IPS-NIHi7 (cell line): ENCODE results near the gene AASS.

ENCODE experiments used
- DNase-seq: peaks from one replicate; pipeline ENCODE4 v3.0.0; 2012; ENCODE audit warnings: mixed read lengths; ENCODE audit errors: extremely low spot score

The AASS gene

GRCh38 chr7:122118757-122119156 lies 25.3 kb downstream of the AASS start:
- DNase-seq, result no peak

GRCh38 chr7:122103064-122103463 lies 41.0 kb downstream of the AASS start:
- DNase-seq, result no peak

- DNase-seq, result no peak
Measured at GRCh38 chr7:122100021-122100420, 44.0 kb downstream of the AASS start.

- no peak for DNase-seq
Measured at GRCh38 chr7:122095642-122096041, 48.4 kb downstream of the AASS start.

- no peak for DNase-seq
Measured at GRCh38 chr7:122094549-122094948, 49.5 kb downstream of the AASS start.

GRCh38 chr7:122092964-122093797 lies 50.9 kb downstream of the AASS start:
- peak; percentile 65 for DNase-seq

GRCh38 chr7:122082670-122083069 lies 61.4 kb downstream of the AASS start:
- no peak for DNase-seq

GRCh38 chr7:122082160-122082559 lies 61.9 kb downstream of the AASS start:
- DNase-seq, result no peak

- no peak for DNase-seq
Measured at GRCh38 chr7:122073635-122074034, 70.4 kb downstream of the AASS start.

GRCh38 chr7:122072924-122073599 lies 71.0 kb downstream of the AASS start:
- no peak for DNase-seq

GRCh38 chr7:122072272-122072671 lies 71.8 kb downstream of the AASS start:
- DNase-seq, result no peak

- no peak for DNase-seq
Measured at GRCh38 chr7:122070834-122071233, 73.2 kb downstream of the AASS start.

GRCh38 chr7:122070062-122070461 lies 74.0 kb downstream of the AASS start:
- DNase-seq, result no peak

GRCh38 chr7:122068999-122069398 lies 75.0 kb downstream of the AASS start:
- no peak for DNase-seq

- DNase-seq, result no peak
Measured at GRCh38 chr7:122068046-122068445, 76.0 kb downstream of the AASS start.

GRCh38 chr7:122067077-122067476 lies 77.0 kb downstream of the AASS start:
- DNase-seq, result no peak

- DNase-seq, result no peak
Measured at GRCh38 chr7:122064971-122065370, 79.1 kb downstream of the AASS start.

GRCh38 chr7:122063146-122063545 lies 80.9 kb downstream of the AASS start:
- no peak for DNase-seq

- no peak for DNase-seq
Measured at GRCh38 chr7:122059542-122059941, 84.5 kb downstream of the AASS start.

GRCh38 chr7:122056977-122057376 lies 87.1 kb downstream of the AASS start:
- no peak for DNase-seq

- no peak for DNase-seq
Measured at GRCh38 chr7:122055073-122055472, 89.0 kb downstream of the AASS start.

GRCh38 chr7:122054393-122054792 lies 89.7 kb downstream of the AASS start:
- DNase-seq, result no peak

GRCh38 chr7:122046402-122046801 lies 97.6 kb downstream of the AASS start:
- no peak for DNase-seq
